ENCODE results near the gene MPP1.
A peak's percentile ranks its signal among the peaks of the same experiment; 100 is the strongest.
"Not testable (repeated sequence)": the region's sequence is repeated elsewhere in the genome, so short reads cannot be mapped to it uniquely, and the experiment has no call there.

The MPP1 gene

GRCh38 chrX:154804957-154805695 lies at the start of gene MPP1:
Gene MPP1 (minus strand): TSS chrX:154805485. CDS start chrX:154805373, 112 bp downstream.
- peak; percentile 57 to 58 for DNase-seq

GRCh38 chrX:154850957-154851611 lies 45.8 kb upstream of the MPP1 start:
- DNase-seq, result no peak

GRCh38 chrX:154840856-154841255 lies 35.6 kb upstream of the MPP1 start:
- DNase-seq, result peak in 1 of 2 donors; percentile 1

GRCh38 chrX:154836163-154836562 lies 30.9 kb upstream of the MPP1 start:
- DNase-seq, result no peak

GRCh38 chrX:154834562-154834961 lies 29.3 kb upstream of the MPP1 start, which contains the start of gene SMIM9:
Gene SMIM9 (minus strand): TSS chrX:154834662. CDS start chrX:154830856, 3,806 bp downstream.
- DNase-seq, result no peak

GRCh38 chrX:154833746-154834274 lies 28.5 kb upstream of the MPP1 start:
- no peak for DNase-seq

GRCh38 chrX:154829926-154830442 lies 24.7 kb upstream of the MPP1 start:
- DNase-seq, result no peak

- DNase-seq, result no peak
These were observed 23.8 kb upstream of the MPP1 start for GRCh38 chrX:154829134-154829533.

GRCh38 chrX:154828016-154828408 lies 22.7 kb upstream of the MPP1 start:
- DNase-seq, result no peak

- DNase-seq, result no peak
These were observed 22.1 kb upstream of the MPP1 start for GRCh38 chrX:154827194-154828015.

GRCh38 chrX:154825586-154825985 lies 20.3 kb upstream of the MPP1 start:
- DNase-seq, result not testable (repeated sequence)

GRCh38 chrX:154824638-154825037 lies 19.4 kb upstream of the MPP1 start:
- no peak for DNase-seq

- DNase-seq, result no peak
These were observed 16.7 kb upstream of the MPP1 start for GRCh38 chrX:154822029-154822428.

- DNase-seq, result no peak
These were observed 16.2 kb upstream of the MPP1 start for GRCh38 chrX:154821523-154821922.

GRCh38 chrX:154819771-154820341 lies 14.6 kb upstream of the MPP1 start:
- no peak for DNase-seq

GRCh38 chrX:154818916-154819770 lies 13.9 kb upstream of the MPP1 start:
- DNase-seq, result no peak

- DNase-seq, result not testable (repeated sequence)
These were observed 11.8 kb upstream of the MPP1 start for GRCh38 chrX:154817048-154817618.

- DNase-seq, result not testable (repeated sequence)
These were observed 11.1 kb upstream of the MPP1 start for GRCh38 chrX:154816326-154816898.

- DNase-seq, result no peak
These were observed 10.1 kb upstream of the MPP1 start for GRCh38 chrX:154815274-154815818.

GRCh38 chrX:154813801-154814200 lies 8.5 kb upstream of the MPP1 start:
- DNase-seq, result no peak
